Measurements from ENCODE around the gene GRK1.

Gene GRK1

GRCh38 chr13:113638173-113638746 lies 28.8 kb upstream of the GRK1 start:
- ChIA-PET POLR2A (no interaction called here), CTCF (interaction anchor here (2.6 kb wide), 1 partner anchor 12 kb away, joined by 7 read pairs; no protein-coding TSS in a partner anchor)
- TF ChIP-seq, protein P1, sequence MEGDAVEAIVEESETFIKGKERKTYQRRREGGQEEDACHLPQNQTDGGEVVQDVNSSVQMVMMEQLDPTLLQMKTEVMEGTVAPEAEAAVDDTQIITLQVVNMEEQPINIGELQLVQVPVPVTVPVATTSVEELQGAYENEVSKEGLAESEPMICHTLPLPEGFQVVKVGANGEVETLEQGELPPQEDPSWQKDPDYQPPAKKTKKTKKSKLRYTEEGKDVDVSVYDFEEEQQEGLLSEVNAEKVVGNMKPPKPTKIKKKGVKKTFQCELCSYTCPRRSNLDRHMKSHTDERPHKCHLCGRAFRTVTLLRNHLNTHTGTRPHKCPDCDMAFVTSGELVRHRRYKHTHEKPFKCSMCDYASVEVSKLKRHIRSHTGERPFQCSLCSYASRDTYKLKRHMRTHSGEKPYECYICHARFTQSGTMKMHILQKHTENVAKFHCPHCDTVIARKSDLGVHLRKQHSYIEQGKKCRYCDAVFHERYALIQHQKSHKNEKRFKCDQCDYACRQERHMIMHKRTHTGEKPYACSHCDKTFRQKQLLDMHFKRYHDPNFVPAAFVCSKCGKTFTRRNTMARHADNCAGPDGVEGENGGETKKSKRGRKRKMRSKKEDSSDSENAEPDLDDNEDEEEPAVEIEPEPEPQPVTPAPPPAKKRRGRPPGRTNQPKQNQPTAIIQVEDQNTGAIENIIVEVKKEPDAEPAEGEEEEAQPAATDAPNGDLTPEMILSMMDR (IDR thresholded peaks at IDR 0.05; ENCODE audit: control extremely low read depth, extremely low read depth, low read depth, missing control alignments) = no peak
- DNase-seq (ENCODE audit: extremely low spot score) = no peak

GRCh38 chr13:113638806-113639205 lies 28.2 kb upstream of the GRK1 start:
- no peak for DNase-seq (ENCODE audit: extremely low spot score)
- ChIA-PET POLR2A (no interaction called here), CTCF (interaction anchor here (2.6 kb wide), 1 partner anchor 11 kb away, joined by 7 read pairs; no protein-coding TSS in a partner anchor)
- TF ChIP-seq, protein P1 (IDR thresholded peaks at IDR 0.05; ENCODE audit: control extremely low read depth, extremely low read depth, low read depth, missing control alignments) = no peak

- CTCF ChIA-PET = interaction anchor here (2.6 kb wide), 1 partner anchor 10 kb away, joined by 7 read pairs; no protein-coding TSS in a partner anchor
- TF ChIP-seq, protein P1 (IDR thresholded peaks at IDR 0.05; ENCODE audit: control extremely low read depth, extremely low read depth, low read depth, missing control alignments) = no peak
- no peak for DNase-seq (ENCODE audit: extremely low spot score)
- POLR2A ChIA-PET = no interaction called here
These were observed 27.3 kb upstream of the GRK1 start for GRCh38 chr13:113639616-113640262.

DNA sequence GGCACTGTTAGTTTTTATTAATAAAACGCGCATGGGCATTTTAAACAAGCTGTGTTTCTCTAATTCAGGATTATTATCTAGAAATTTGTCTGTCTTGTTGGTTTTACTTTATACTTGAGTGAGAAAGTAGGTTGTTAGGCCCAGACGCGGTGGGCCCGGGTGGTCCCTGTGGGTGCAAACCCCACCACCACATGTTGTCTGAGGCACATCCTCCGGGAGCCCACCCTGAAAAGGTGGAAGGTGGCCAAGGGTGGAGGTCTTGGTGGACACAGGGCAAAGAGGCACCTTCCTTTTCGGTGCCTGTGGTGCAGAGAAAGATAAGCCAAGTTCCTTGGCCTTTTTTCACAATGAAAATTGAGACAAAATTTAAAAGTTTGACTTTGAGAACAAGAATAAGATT lies 25.6 kb upstream of the GRK1 start:
- POLR2A ChIA-PET = no interaction called here
- TF ChIP-seq, protein P1 (IDR thresholded peaks at IDR 0.05; ENCODE audit: control extremely low read depth, extremely low read depth, low read depth, missing control alignments) = no peak
- CTCF ChIA-PET = no interaction called here
- DNase-seq (ENCODE audit: extremely low spot score) = no peak

DNA sequence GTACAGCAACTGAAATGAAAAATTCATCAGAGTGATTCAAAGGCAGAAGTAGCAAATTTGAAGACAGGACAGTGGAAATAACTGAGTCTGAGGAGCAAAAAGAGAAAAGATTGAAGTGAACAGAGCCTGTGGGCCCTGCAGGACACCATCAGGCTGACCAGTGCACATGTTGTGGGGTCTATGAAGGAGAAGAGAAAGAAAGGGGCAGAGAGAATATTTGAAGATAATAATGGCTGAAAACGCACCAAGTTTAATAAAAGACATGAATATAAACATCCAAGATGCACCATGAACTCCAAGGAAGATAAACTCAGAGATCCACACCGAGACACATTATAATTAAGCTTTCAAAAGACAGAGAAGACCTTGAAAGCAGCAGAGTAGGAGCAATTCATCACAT lies 24.5 kb upstream of the GRK1 start:
- TF ChIP-seq, protein P1 (IDR thresholded peaks at IDR 0.05; ENCODE audit: control extremely low read depth, extremely low read depth, low read depth, missing control alignments) = no peak
- no peak for DNase-seq (ENCODE audit: extremely low spot score)
- CTCF ChIA-PET = interaction anchor here (0.8 kb wide), 1 partner anchor 32 kb away, joined by 3 read pairs; no protein-coding TSS in a partner anchor
- POLR2A ChIA-PET = no interaction called here

GRCh38 chr13:113643593-113643992 lies 23.4 kb upstream of the GRK1 start:
- no peak for DNase-seq (ENCODE audit: extremely low spot score)
- CTCF ChIA-PET = interaction anchor here (0.8 kb wide), 1 partner anchor 33 kb away, joined by 3 read pairs; no protein-coding TSS in a partner anchor
- POLR2A ChIA-PET = no interaction called here
- TF ChIP-seq, protein P1 (IDR thresholded peaks at IDR 0.05; ENCODE audit: control extremely low read depth, extremely low read depth, low read depth, missing control alignments) = no peak
